Epithelial cell of esophagus (primary cell): Measurements from ENCODE around the gene PCDHGA1.

Experiments
- DNase-seq: peaks from one replicate; pipeline ENCODE4 v3.0.0; 2010; ENCODE audit warnings: low read depth
- H3K4me3 ChIP-seq: 2 replicates; pipeline ENCODE4 v1.5.1; 2011; ENCODE audit warnings: mild to moderate bottlenecking, low read length, control low read depth
- TF ChIP-seq, protein P1 (sequence below): IDR thresholded peaks from 2 replicates; pipeline ENCODE4 v1.5.1; 2011; ENCODE audit warnings: low read depth, mild to moderate bottlenecking, low read length, control low read depth, inconsistent platforms; ENCODE audit not compliant: insufficient read depth; ENCODE audit errors: missing control alignments

Gene PCDHGA1

DNA sequence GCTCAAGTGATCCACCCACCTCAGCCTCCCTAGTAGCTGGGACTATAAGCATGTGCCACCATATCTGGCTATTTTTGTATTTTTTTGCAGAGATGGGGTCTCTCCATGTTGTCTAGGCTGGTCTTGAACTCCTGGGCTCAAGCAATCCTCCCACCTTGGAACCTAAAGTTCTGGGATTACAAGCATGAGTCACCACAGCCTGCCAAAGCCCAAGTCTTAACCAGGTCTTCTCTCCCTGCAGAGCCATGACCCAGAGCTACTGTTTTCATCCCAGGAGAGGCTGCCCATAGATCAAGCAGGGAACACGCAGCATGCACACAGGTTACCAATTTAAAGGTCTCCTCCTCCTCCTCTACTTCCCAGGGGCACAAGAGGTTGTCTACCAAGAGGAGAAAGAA, 188.3 kb downstream of the PCDHGA1 start:
- no peak for DNase-seq
- TF ChIP-seq, protein P1, sequence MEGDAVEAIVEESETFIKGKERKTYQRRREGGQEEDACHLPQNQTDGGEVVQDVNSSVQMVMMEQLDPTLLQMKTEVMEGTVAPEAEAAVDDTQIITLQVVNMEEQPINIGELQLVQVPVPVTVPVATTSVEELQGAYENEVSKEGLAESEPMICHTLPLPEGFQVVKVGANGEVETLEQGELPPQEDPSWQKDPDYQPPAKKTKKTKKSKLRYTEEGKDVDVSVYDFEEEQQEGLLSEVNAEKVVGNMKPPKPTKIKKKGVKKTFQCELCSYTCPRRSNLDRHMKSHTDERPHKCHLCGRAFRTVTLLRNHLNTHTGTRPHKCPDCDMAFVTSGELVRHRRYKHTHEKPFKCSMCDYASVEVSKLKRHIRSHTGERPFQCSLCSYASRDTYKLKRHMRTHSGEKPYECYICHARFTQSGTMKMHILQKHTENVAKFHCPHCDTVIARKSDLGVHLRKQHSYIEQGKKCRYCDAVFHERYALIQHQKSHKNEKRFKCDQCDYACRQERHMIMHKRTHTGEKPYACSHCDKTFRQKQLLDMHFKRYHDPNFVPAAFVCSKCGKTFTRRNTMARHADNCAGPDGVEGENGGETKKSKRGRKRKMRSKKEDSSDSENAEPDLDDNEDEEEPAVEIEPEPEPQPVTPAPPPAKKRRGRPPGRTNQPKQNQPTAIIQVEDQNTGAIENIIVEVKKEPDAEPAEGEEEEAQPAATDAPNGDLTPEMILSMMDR = no peak
- H3K4me3 ChIP-seq = no peak overlapping the region

DNA sequence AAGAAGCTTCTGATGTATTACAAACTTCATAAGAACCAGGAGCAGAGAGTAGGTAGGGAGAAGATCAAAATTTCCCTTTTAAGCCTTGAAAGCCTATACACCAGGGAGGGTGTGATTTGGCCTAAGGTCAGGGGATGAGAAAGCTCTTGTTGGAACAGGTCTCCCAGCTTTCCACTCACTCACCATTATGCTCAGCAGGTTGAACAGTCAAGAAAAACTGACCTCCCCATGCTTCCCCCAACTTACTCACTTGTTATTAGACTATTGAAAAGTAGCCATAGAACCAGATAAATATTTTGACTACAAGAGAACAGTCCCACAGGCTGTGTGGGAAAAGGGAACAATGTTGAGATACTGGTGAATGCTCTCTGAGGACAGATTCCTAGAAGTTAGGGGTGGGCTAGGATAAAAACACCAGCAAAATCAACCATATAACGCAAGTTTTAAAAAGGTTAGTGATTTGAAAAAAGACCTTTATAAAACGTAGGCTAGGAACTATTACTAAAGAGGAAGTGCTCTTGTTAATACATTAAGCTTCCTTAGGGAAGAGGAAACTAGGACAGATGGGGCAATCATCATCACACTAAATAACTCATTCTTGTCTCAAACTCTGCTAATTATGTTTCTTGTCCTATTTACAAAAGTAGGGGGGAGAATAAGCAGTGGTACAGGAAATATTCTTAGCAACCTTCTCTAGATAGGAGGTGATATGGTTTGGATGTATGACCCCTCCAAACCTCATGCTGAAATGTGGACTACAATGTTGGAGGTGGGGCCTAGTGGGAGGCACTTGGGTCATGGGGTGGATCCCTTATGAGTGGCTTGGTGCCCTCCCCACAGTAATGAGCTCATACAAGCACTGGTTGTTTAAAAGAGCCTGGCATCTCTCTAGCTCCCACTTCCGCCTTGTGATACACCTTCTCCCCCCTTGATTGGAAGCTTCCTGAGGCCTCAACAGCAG, 189.6 kb downstream of the PCDHGA1 start:
- TF ChIP-seq, protein P1 = no peak
- peak; percentile 62 for DNase-seq
- no peak overlapping the region for H3K4me3 ChIP-seq

DNA sequence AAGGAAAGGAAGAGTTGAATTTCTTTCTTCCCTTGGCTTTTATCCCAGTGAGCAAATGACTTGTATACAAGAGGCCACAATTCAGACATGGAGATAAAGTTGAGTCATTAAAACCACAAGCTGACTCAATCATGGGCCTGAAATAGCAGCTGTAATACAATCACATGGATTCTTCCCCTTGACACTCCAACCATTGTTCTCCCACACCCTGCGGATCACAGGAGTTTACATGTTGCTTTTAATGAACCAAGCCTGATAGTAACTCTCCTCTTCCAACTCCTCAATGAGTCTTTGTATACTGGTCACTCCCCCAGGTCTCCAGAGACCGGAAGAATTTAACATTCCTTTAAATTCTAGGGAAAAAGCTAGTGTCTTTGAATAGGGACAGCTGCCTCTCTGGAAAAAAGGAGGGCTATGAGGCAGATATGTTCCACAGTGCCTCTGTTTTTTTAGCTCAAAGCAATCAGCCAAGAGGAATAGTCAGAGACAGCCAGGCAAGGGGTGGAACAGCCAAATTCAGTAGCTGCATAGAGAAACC, 191.0 kb downstream of the PCDHGA1 start:
- no peak overlapping the region for H3K4me3 ChIP-seq
- DNase-seq = peak; percentile 98
- TF ChIP-seq, protein P1 = no peak

DNA sequence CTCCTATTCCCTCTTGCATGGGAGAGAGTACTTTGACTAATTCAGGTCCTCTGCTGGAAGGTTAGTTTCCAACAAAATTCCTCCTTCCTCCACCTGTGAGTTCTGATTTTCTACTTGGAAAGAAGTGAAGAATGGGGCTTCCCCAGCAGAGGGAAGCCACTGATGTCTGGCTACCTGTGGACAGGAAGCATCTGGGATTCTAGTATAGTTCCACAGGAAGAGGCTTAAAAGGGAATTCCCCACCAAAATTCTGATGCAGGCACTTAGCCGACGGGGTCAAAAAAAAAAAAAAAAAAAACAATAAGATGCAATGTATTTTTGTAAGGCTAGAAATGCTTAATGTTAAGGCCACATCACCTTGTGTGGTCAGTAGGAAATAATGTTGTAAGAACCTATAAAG, 192.0 kb downstream of the PCDHGA1 start:
- no peak overlapping the region for H3K4me3 ChIP-seq
- TF ChIP-seq, protein P1 = no peak
- no peak for DNase-seq

DNA sequence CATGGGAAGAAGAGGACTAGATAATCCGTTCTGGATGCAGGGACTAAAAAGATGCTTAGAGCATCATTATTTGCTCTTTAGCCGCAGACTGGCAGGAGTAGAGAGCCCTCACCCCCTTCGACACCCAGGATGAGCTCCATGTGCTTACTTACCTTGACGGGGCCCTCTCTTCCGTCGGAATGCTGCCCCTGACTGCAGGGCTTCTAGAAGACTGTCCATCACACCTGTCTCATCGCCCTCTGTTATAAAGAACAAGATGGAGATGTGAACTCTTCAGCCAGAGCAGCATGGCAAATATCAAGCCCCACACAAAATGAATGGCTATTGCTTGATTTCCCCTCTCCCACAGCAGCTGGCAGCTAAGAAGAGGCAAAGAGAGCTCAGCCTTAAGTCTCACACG, 193.7 kb downstream of the PCDHGA1 start:
- no peak overlapping the region for H3K4me3 ChIP-seq
- no peak for DNase-seq
- TF ChIP-seq, protein P1 = no peak

DNA sequence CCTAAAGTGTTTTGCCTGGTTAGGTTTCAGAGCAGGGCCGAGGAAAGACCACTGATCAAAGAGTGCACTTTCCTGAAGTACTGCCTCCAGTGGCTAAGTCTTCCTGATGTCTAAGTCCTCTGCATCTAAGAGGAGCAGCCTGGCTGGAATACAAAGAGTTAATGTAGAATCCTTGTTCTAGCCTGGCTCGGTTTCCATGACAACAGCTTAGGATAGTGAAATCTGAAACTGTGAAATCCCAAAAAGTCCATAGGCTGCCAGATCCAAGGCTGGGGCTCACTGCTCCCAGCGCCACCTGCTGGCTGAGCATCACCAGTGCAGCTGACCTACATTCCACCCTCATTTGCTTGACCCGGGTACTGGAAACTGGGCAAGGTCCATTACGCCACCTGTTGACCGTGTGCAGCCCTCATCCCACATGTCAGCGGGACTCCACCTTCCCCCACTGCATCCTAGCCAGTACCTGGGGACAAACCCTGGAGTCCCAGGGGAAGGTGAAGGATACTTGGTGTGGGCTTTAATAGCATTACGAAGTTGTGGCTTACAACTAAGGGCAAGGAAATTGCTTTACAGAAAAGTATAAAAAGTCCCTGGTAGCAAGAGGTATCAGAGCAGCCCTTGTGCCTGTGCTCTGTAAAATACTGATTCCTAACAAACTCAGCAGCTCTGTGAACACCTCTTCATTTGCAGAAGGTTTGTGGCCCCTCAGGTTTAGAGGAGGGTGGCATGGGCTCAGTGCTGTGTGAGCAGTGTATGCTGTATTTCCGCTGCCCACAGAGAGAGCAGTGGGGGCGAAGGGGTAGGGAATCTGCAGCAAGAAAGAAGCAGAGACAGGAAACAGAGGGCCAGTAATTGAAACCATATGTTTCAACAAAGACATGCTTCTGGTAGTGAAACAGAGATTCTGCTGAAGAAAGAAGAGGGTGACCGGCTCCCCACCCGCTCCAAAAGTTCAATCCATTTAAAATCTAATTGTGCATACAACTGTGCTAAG, 194.6 kb downstream of the PCDHGA1 start:
- peak; percentile 85 for DNase-seq
- H3K4me3 ChIP-seq = no peak overlapping the region
- TF ChIP-seq, protein P1 = peak; percentile 98
